ENCODE measurements around the gene DNAH7. TPM values are rescaled to one million over a fixed set of nuclear protein-coding genes. Genes with fewer than 3 reads are reported as not detected.

DNAH7 gene
- total RNA-seq, 1 experiment from 2014 or later: 0.09 TPM

Other genes starting within 250 kb of the DNAH7 start
- 6.1 and 6.3 TPM in 2 replicates for gene STK17B, start 102.7 kb upstream of the DNAH7 start, total RNA-seq (2021)

Data from H9 (cell line).